Fibroblast of pulmonary artery (primary cell): ENCODE measurements around the gene KDM1B.

ENCODE experiments used
- DNase-seq: peaks from one replicate; pipeline ENCODE4 v3.0.0-alpha.2; 2010; ENCODE audit warnings: low read depth
- H3K4me3 ChIP-seq: replicated peaks from 2 replicates; pipeline ENCODE4 v1.5.1; 2011; ENCODE audit warnings: low read depth, mild to moderate bottlenecking, control low read depth, low read length, moderate library complexity
- TF ChIP-seq, protein P1 (sequence below): IDR thresholded peaks from 2 replicates; pipeline ENCODE4 v1.5.1; 2011; ENCODE audit warnings: mild to moderate bottlenecking, control low read depth, low read length, inconsistent platforms; ENCODE audit errors: missing control alignments

KDM1B gene

GRCh38 chr6:18177286-18177965, 22.2 kb downstream of the KDM1B start:
- TF ChIP-seq, protein P1, sequence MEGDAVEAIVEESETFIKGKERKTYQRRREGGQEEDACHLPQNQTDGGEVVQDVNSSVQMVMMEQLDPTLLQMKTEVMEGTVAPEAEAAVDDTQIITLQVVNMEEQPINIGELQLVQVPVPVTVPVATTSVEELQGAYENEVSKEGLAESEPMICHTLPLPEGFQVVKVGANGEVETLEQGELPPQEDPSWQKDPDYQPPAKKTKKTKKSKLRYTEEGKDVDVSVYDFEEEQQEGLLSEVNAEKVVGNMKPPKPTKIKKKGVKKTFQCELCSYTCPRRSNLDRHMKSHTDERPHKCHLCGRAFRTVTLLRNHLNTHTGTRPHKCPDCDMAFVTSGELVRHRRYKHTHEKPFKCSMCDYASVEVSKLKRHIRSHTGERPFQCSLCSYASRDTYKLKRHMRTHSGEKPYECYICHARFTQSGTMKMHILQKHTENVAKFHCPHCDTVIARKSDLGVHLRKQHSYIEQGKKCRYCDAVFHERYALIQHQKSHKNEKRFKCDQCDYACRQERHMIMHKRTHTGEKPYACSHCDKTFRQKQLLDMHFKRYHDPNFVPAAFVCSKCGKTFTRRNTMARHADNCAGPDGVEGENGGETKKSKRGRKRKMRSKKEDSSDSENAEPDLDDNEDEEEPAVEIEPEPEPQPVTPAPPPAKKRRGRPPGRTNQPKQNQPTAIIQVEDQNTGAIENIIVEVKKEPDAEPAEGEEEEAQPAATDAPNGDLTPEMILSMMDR = no peak
- H3K4me3 ChIP-seq = no peak overlapping the region
- no peak for DNase-seq

GRCh38 chr6:18178960-18179615, 23.9 kb downstream of the KDM1B start:
- DNase-seq = no peak
- TF ChIP-seq, protein P1 = no peak
- no peak overlapping the region for H3K4me3 ChIP-seq

DNA sequence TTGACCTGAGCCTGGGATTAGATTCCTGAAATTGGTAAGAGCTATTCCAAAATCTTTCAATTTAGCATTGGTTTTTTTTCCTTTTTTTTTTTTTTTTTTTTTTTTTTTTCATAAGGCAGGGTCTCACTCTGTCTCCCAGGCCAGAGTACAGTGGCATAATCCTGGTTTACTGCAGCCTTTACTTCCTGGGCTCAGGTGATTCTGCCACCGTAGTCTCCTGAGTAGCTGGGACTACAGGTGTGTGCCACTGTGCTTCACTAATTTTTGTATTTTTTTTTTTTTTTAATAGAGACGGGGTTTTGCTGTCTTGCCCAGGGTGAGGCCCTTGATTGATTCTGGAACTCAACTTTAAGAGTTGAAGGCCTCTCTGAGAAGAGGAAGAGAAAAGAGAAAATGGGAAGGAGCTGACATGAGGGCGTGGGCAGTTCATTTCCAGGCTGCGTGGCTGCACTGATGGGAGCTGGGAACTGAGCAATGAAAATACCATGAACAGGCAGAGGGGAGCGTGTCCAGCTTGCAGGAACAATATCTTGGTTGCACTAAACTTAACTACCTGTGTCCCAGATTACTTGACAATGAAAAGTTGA, 24.6 kb downstream of the KDM1B start:
- TF ChIP-seq, protein P1 = no peak
- no peak overlapping the region for H3K4me3 ChIP-seq
- DNase-seq = no peak

DNA sequence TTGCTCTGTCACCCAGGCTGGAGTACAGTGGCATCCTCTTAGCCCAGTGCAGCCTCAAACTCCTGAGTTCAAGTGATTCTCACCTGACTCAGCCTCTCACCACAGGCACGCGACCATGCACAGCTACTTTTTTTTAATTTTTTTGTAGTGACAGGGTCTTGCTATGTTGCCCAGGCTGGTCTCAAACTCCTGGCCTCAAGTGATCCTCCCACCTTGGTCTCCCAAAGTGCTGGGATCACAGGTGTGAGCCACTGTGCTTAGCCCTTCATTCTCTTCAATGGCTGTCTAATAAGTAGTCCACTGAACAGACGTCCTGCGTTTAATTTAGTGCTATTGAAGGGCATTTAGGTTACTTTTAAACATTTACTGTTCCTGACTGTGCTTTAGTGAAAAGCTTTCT, 27.3 kb downstream of the KDM1B start:
- TF ChIP-seq, protein P1 = no peak
- H3K4me3 ChIP-seq = no peak overlapping the region
- no peak for DNase-seq

GRCh38 chr6:18183766-18184165, 28.5 kb downstream of the KDM1B start:
- no peak overlapping the region for H3K4me3 ChIP-seq
- peak; percentile 22 for DNase-seq

GRCh38 chr6:18185624-18186023, 30.4 kb downstream of the KDM1B start:
- TF ChIP-seq, protein P1 = no peak
- DNase-seq = no peak
- H3K4me3 ChIP-seq = no peak overlapping the region

More at GRCh38 chr6:18183766-18184165, 28.5 kb downstream of the KDM1B start:
- TF ChIP-seq, protein P1 = no peak
